ENCODE data around the gene ROR2. TPM values are rescaled to one million over a fixed set of nuclear protein-coding genes. Genes with fewer than 3 reads are reported as not detected.

The ROR2 gene
- total and polyA plus RNA-seq, 2 of the 13 experiments (the other 11 are each of a cell fraction or from before 2014, with no cell fraction given): not detected

DNA sequence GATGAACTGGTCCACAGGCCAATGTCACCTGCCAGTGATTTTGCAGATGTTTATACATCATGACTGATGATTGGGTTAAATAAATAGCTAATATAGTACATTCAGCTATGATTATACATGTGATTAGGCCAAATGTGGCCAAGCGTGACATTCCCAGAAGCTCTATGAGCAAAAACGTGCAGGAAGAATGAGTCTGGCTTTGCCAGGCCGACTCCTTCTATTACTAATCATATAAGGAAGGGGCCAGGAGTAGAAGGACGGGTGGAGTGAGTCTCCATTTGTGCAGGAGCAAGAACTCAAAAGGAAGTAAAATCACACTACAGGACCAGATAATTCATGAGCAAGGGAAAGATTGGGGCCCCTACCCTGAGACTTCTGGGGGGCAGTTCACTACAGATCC is 178.2 kb downstream of the ROR2 start:
- no peak overlapping the region for H3K4me2 ChIP-seq (ENCODE audit: low read depth, low read length)
- no peaks in the 10 kb centered on the region for H3K9me3 ChIP-seq (ENCODE audit: low read length)
- no peaks in the 10 kb centered on the region for H3K36me3 ChIP-seq (replicated peaks in 1 of 2; ENCODE audit: control insufficient read depth in 1 of 2, insufficient read depth in 2 of 2, low read length in 2 of 2)
- no peak overlapping the region for H3K9ac ChIP-seq (ENCODE audit: insufficient read depth, low read depth, low read length)
- peaks cover 13 to 88% of the 10 kb centered on the region in 2 experiments; a peak in 4 of 5 replicates for H3K27me3 ChIP-seq (ENCODE audit: control insufficient read depth in 1 of 2, insufficient read depth in 2 of 2, low read length in 2 of 2)
- TF ChIP-seq XBP1 (CRISPR knock-in tag; IDR thresholded peaks at IDR 0.05): no peak
- TF ChIP-seq ARNT2 (CRISPR knock-in tag; IDR thresholded peaks at IDR 0.05; ENCODE audit: low read depth): no peak
- TF ChIP-seq, protein P1, sequence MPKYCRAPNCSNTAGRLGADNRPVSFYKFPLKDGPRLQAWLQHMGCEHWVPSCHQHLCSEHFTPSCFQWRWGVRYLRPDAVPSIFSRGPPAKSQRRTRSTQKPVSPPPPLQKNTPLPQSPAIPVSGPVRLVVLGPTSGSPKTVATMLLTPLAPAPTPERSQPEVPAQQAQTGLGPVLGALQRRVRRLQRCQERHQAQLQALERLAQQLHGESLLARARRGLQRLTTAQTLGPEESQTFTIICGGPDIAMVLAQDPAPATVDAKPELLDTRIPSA (CRISPR knock-in tag; IDR thresholded peaks at IDR 0.05; ENCODE audit: borderline replicate concordance): no peak
- no peak for TF ChIP-seq RBM22 (optimal IDR thresholded peaks at IDR 0.05; ENCODE audit: low read length)
- TF ChIP-seq RARA (CRISPR knock-in tag; IDR thresholded peaks at IDR 0.05): no peak
- no peak for TF ChIP-seq FOXA3 (CRISPR knock-in tag; IDR thresholded peaks at IDR 0.05)
- no peak for TF ChIP-seq HOXD1 (CRISPR knock-in tag; IDR thresholded peaks at IDR 0.05)
- no TSS peak for BruUV-seq (replicated peaks)
- H3K79me2 ChIP-seq (ENCODE audit: insufficient read depth, low read length): no peaks in the 10 kb centered on the region
- ChIA-PET POLR2A (no interaction called here), CTCF (ENCODE audit: low intra/inter-chr PET ratio, low total read pairs) (no interaction called here)
- WGBS (ENCODE audit: low lambda C conversion rate): 5% methylated on average over 4 of the region's 4 CpGs
- H3K27ac ChIP-seq (ENCODE audit: extremely low read length, insufficient read depth, low read length): no peak overlapping the region
- H3K4me1 ChIP-seq (ENCODE audit: insufficient read depth, low read length): no peaks in the 10 kb centered on the region
- no peak for FAIRE-seq
- intact Hi-C loops (cut with micrococcal nuclease; ENCODE audit: unreplicated experiment): no loop called here
- no peak overlapping the region for H2AFZ ChIP-seq (ENCODE audit: low read length)
- H3K4me3 ChIP-seq (replicated peaks in 1 of 3; ENCODE audit: insufficient read depth in 1 of 3, low read depth in 2 of 3, low read length in 3 of 3): no peak overlapping the region
- DNase-seq (ENCODE audit: low spot score): no peak
- no peaks in the 10 kb centered on the region for H4K20me1 ChIP-seq (ENCODE audit: insufficient read depth, low read length)
- in situ Hi-C loops (cut with HindIII; ENCODE audit: extremely low pct_ligation_motif_present, low pct_unique_long_range_greater_than_20kb): loop anchor here (5.0 kb wide), 1 partner anchor 175 kb away; no protein-coding TSS in a partner anchor
- no peak for ATAC-seq

DNA sequence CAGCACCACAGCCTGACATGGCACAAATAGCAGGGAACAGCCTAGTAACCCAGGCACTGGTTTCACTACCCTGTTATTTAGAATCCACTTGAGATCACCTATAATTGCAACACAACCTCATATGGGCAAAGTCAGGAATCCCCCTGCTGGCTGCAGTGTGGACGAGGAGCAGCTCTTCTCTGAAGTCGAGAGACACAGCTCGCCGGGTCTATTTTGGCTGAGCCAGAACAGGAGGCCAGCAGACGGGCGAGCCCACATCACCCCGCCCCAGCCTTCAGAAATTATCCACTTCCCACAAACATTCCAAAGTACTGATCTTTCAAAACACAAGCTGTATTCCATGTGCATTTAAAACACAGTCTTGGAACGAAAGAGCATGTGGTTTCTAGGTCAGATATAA is 179.0 kb downstream of the ROR2 start:
- Histone ChIP-seq H2AFZ (ENCODE audit: low read length) (no peak overlapping the region), H3K4me1 (ENCODE audit: insufficient read depth, low read length) (no peaks in the 10 kb centered on the region), H3K9ac (ENCODE audit: insufficient read depth, low read depth, low read length) (no peak overlapping the region), H3K4me3 (replicated peaks in 1 of 3; ENCODE audit: insufficient read depth in 1 of 3, low read depth in 2 of 3, low read length in 3 of 3) (no peak overlapping the region), H3K9me3 (ENCODE audit: low read length) (no peaks in the 10 kb centered on the region), H4K20me1 (ENCODE audit: insufficient read depth, low read length) (no peaks in the 10 kb centered on the region), H3K27ac (ENCODE audit: extremely low read length, insufficient read depth, low read length) (no peak overlapping the region), H3K4me2 (ENCODE audit: low read depth, low read length) (no peak overlapping the region), H3K27me3 (ENCODE audit: control insufficient read depth in 1 of 2, insufficient read depth in 2 of 2, low read length in 2 of 2) (peaks cover 13 to 91% of the 10 kb centered on the region in 2 experiments; a peak in 4 of 5 replicates), H3K79me2 (ENCODE audit: insufficient read depth, low read length) (no peaks in the 10 kb centered on the region), H3K36me3 (replicated peaks in 1 of 2; ENCODE audit: control insufficient read depth in 1 of 2, insufficient read depth in 2 of 2, low read length in 2 of 2) (no peaks in the 10 kb centered on the region)
- 0% methylated on average over 3 of the region's 8 CpGs for WGBS (ENCODE audit: low lambda C conversion rate)
- BruUV-seq (replicated peaks): no TSS peak
- TF ChIP-seq SNAI1 (CRISPR knock-in tag; IDR thresholded peaks at IDR 0.05; ENCODE audit: borderline replicate concordance): no peak
- TF ChIP-seq CEBPB (IDR thresholded peaks at IDR 0.05; ENCODE audit: borderline replicate concordance, low read depth, low read length): peak; percentile 25; the same call in 1 of the 2 replicates
- POLR2A ChIA-PET: no interaction called here
- intact Hi-C loops (cut with micrococcal nuclease; ENCODE audit: unreplicated experiment): no loop called here
- CTCF ChIA-PET (ENCODE audit: low intra/inter-chr PET ratio, low total read pairs): no interaction called here
- ATAC-seq: peak; percentile 63
- no peak for DNase-seq (ENCODE audit: low spot score)
- in situ Hi-C loops (cut with HindIII; ENCODE audit: extremely low pct_ligation_motif_present, low pct_unique_long_range_greater_than_20kb): loop anchor here (5.0 kb wide), 1 partner anchor 176 kb away; no protein-coding TSS in a partner anchor
- no peak for FAIRE-seq
